GM23338 (cell line): ENCODE data around the gene IBA57. TPM values are rescaled to one million over a fixed set of nuclear protein-coding genes. Genes with fewer than 3 reads are reported as not detected.
A peak's percentile ranks its signal among the peaks of the same experiment; 100 is the strongest.

ENCODE experiments used
- ATAC-seq: fragments of 200-7000 bp; cut with Tn5 transposase; 3 replicates; pipeline ENCODE4 v1.9.1; 2020
- DNase-seq: peaks from one replicate; pipeline ENCODE4 v3.0.0-alpha.2; 2015; ENCODE audit warnings: low spot score
- H2AFZ ChIP-seq: fragments of 200-600 bp; sonication (generic); 2 replicates; pipeline ENCODE4 v1.8.0; 2016; ENCODE audit warnings: antibody characterized with exemption, mild to moderate bottlenecking, moderate library complexity
- H3F3A ChIP-seq: fragments of 200-600 bp; sonication (generic); replicated peaks from 2 replicates; pipeline ENCODE4 v1.8.0; 2017; ENCODE audit warnings: antibody characterized with exemption, mixed run types, low read depth
- H3K27ac ChIP-seq: fragments of 200-600 bp; sonication (generic); 2 replicates; pipeline ENCODE4 v1.6.1; 2016; ENCODE audit warnings: low read depth
- H3K27me3 ChIP-seq: fragments of 200-600 bp; sonication (generic); 2 replicates; pipeline ENCODE4 v1.8.0; 2016; ENCODE audit warnings: mild to moderate bottlenecking, mixed run types, moderate library complexity; ENCODE audit not compliant: insufficient read depth
- H3K36me3 ChIP-seq: fragments of 200-600 bp; sonication (generic); 2 replicates; pipeline ENCODE4 v1.8.0; 2016; ENCODE audit warnings: mild to moderate bottlenecking; ENCODE audit not compliant: insufficient read depth
- H3K4me1 ChIP-seq: fragments of 200-600 bp; sonication (generic); 2 replicates; pipeline ENCODE4 v1.8.0; 2016; ENCODE audit warnings: mild to moderate bottlenecking, moderate library complexity; ENCODE audit not compliant: insufficient read depth
- H3K4me2 ChIP-seq: fragments of 200-600 bp; sonication (generic); 2 replicates; pipeline ENCODE4 v1.7.1; 2017; ENCODE audit warnings: mixed run types
- H3K4me3 ChIP-seq: fragments of 200-600 bp; sonication (generic); 2 replicates; pipeline ENCODE4 v1.6.1; 2016; ENCODE audit warnings: mixed run types
- H3K79me2 ChIP-seq: fragments of 200-600 bp; sonication (generic); replicated peaks from 2 replicates; pipeline ENCODE4 v1.8.0; 2017; ENCODE audit warnings: mild to moderate bottlenecking; ENCODE audit not compliant: insufficient read depth
- H3K9me2 ChIP-seq: fragments of 200-600 bp; sonication (generic); 2 replicates; pipeline ENCODE4 v1.8.0; 2017; ENCODE audit not compliant: insufficient read depth
- H4K20me1 ChIP-seq: fragments of 200-600 bp; sonication (generic); replicated peaks from 2 replicates; pipeline ENCODE4 v1.8.0; 2017; ENCODE audit warnings: mild to moderate bottlenecking; ENCODE audit not compliant: insufficient read depth
- H3K27ac Mint-ChIP-seq: 2 replicates; pipeline ENCODE4 v1.8.0; 2020; ENCODE audit warnings: inconsistent platforms, mild to moderate bottlenecking, moderate library complexity, mixed read lengths
- H3K27me3 Mint-ChIP-seq: 3 replicates; pipeline ENCODE4 v1.8.0; 2022; ENCODE audit warnings: low read depth, mild to moderate bottlenecking, moderate library complexity, mixed read lengths, inconsistent platforms; ENCODE audit not compliant: insufficient read depth, poor library complexity
- H3K36me3 Mint-ChIP-seq: 3 replicates; pipeline ENCODE4 v1.8.0; 2021; ENCODE audit warnings: low read depth, mild to moderate bottlenecking, inconsistent platforms, moderate library complexity, mixed read lengths
- H3K4me1 Mint-ChIP-seq: 3 replicates; pipeline ENCODE4 v1.8.0; 2020; ENCODE audit warnings: mild to moderate bottlenecking, inconsistent platforms, mixed read lengths
- H3K4me3 Mint-ChIP-seq: 3 replicates; pipeline ENCODE4 v1.8.0; 2021; ENCODE audit warnings: moderate library complexity, mild to moderate bottlenecking, inconsistent platforms, mixed read lengths
- H3K9me3 Mint-ChIP-seq: 3 replicates; pipeline ENCODE4 v1.8.0; 2020; ENCODE audit warnings: moderate library complexity, mild to moderate bottlenecking, inconsistent platforms, mixed read lengths
- EZH2 ChIP-seq: fragments of 200-600 bp; sonication (generic); IDR thresholded peaks from one replicate; pipeline ENCODE4 v1.8.0; 2017; ENCODE audit warnings: antibody characterized with exemption, mild to moderate bottlenecking, low read depth; ENCODE audit not compliant: unreplicated experiment
- JUNB ChIP-seq: IDR thresholded peaks from one replicate; pipeline ENCODE4 v1.6.1; 2016; ENCODE audit warnings: antibody characterized with exemption; ENCODE audit not compliant: unreplicated experiment
- NANOG ChIP-seq: IDR thresholded peaks from 2 replicates; pipeline ENCODE4 v1.6.1; 2016; ENCODE audit warnings: antibody characterized with exemption, borderline replicate concordance
- POLR2AphosphoS5 ChIP-seq: IDR thresholded peaks from 2 replicates; pipeline ENCODE4 v1.6.1; 2016; ENCODE audit warnings: antibody characterized with exemption, low read depth
- REST ChIP-seq: IDR thresholded peaks from one replicate; pipeline ENCODE4 v1.6.1; 2018; ENCODE audit warnings: antibody characterized with exemption; ENCODE audit not compliant: unreplicated experiment
- ZNF114 ChIP-seq: fragments of 250-450 bp; sonication (Bioruptor Pico); IDR thresholded peaks from 2 replicates; pipeline ENCODE4 v1.5.0; 2020; ENCODE audit warnings: mild to moderate bottlenecking, moderate library complexity
- polyA plus RNA-seq: library from polyadenylated mRNA; unstranded; fragments of >200 nt; fragmentation: Nextera tagmentation; extraction: Ambion mirVana; gene quantifications from 2 replicates; pipeline ENCODE4 v1.2.1, GENCODE V29; 2016
- total RNA-seq: library from RNA; depleted of rRNA; stranded (reverse); fragments of >200 nt; shearing (Covaris generic); gene quantifications from 2 replicates; pipeline ENCODE4 v1.2.3, GENCODE V29; 2014
- TF ChIP-seq, protein P1 (sequence below): IDR thresholded peaks from 2 replicates; pipeline ENCODE4 v1.6.1; 2016; ENCODE audit warnings: antibody characterized with exemption

The IBA57 gene
- total and polyA plus RNA-seq, 2 experiments from 2014 or later, result 1.1 to 10.3 TPM

DNA sequence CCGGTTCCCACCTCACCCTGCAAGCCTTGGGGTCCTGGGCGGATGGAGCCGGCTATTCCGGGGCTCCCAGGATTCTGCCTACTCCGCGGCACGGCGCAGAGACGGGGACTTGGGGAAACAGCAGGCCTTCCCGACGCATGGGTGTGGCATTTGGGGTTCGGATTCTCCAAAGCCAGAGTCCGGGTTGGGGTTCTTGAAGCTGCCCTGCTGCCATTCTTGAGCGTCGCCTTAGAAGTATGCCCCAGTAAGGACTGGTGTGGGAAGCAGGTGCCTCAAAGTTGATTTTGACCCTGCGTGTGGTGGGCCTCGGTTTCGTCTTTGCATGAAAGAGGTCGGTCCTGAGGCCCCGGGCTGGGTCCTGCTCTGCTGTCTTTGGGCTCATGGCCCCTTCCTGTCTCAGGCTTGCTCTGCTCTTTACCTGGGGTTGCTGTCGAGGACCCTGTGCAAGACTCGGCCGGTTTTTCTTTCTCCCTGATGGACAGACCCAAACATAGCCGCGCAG lies 24.8 kb upstream of the IBA57 start (continued):
- TF ChIP-seq, protein P1, sequence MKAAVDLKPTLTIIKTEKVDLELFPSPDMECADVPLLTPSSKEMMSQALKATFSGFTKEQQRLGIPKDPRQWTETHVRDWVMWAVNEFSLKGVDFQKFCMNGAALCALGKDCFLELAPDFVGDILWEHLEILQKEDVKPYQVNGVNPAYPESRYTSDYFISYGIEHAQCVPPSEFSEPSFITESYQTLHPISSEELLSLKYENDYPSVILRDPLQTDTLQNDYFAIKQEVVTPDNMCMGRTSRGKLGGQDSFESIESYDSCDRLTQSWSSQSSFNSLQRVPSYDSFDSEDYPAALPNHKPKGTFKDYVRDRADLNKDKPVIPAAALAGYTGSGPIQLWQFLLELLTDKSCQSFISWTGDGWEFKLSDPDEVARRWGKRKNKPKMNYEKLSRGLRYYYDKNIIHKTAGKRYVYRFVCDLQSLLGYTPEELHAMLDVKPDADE, result no peak
- no peak for TF ChIP-seq REST
- no peak for TF ChIP-seq EZH2

DNA sequence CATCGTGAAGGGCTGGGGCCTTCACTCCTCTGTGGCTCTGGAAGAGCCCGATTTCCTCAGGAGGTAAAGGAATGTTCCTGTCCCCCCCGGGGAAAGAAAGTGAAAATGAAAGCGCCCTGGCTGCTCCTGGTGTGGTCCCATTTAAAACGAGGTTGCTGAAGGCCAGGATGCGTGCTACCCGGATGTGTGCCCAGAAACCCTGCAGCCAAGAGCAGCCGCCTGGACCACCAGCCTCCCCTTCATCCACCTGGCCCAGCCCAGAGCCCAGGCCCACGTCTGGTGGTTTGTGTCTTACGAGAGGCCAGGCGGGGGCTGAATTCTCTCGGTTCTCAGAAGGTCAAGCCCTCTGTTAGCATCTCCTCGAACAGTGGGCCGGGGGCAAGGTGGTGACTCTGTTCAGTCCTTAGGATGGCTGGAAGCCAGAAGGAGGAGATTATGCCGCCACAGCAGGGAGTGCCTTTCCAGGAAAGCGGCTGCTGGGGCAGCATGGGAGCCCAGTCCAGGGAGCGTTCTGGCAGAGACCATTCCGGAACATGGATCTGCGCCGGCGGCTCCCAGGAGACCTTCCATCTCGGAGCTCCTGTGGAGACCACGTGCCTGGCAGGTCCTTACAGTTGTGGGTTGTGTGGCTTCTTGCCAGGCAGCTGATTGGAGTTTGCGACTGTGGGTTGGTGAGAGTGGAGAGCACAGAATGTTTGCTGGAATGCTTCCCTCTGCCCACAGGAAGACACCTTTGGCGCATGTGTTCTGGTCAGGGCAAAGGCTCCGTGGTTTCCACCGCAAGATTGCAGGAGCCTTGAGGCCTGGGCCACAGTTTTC lies 24.2 kb upstream of the IBA57 start:
- Mint-ChIP-seq H3K4me1 (peaks cover 2% of the 10 kb centered on the region; the same call in 1 of the 3 replicates), H3K4me3 (peak overlapping the region; percentile 86), H3K27ac (peak overlapping the region; percentile 67; the same call in 1 of the 2 replicates), H3K27me3 (peaks cover 13% of the 10 kb centered on the region), H3K9me3 (no peaks in the 10 kb centered on the region; the same call in 2 of the 3 replicates), H3K36me3 (no peaks in the 10 kb centered on the region; the same call in 1 of the 3 replicates)
- Histone ChIP-seq H3K4me1 (peaks cover 5% of the 10 kb centered on the region; the same call in 1 of the 2 replicates), H3K4me2 (peak overlapping the region; percentile 98), H4K20me1 (no peaks in the 10 kb centered on the region), H3F3A (no peaks in the 10 kb centered on the region), H3K27me3 (peaks cover 16% of the 10 kb centered on the region), H2AFZ (no peak overlapping the region), H3K4me3 (peak overlapping the region; percentile 92), H3K9me2 (no peaks in the 10 kb centered on the region), H3K27ac (no peak overlapping the region), H3K79me2 (peaks cover 34% of the 10 kb centered on the region), H3K36me3 (no peaks in the 10 kb centered on the region)
- no peak for TF ChIP-seq ZNF114 (CRISPR knock-in tag)
- no peak for TF ChIP-seq POLR2AphosphoS5
- no peak for TF ChIP-seq JUNB
- TF ChIP-seq REST, result no peak
- TF ChIP-seq NANOG, result no peak
- DNase-seq (no peak), ATAC-seq (no peak)
